PC-9 (cell line): ENCODE measurements around the gene ANKS4B. TPM values are rescaled to one million over a fixed set of nuclear protein-coding genes. Genes with fewer than 3 reads are reported as not detected.

Source experiments
- BruUV-seq: library from RNA; stranded (reverse); fragments of 400-500 nt; replicated peaks from 2 replicates; lab custom pipeline; 2021; lab: Mats Ljungman, UMichigan
- CTCF ChIA-PET: fragments of 300-600 bp; sonication (Branson Sonifier 250); formaldehyde crosslinking; loops from one replicate; lab custom pipeline; 2022; ENCODE audit warnings: antibody characterized with exemption; lab: Charles Lee
- POLR2A ChIA-PET: fragments of 300-600 bp; sonication (Branson Sonifier 250); formaldehyde crosslinking; loops from one replicate; lab custom pipeline; 2022; ENCODE audit warnings: antibody characterized with exemption; ENCODE audit not compliant: unreplicated experiment; lab: Charles Lee
- DNase-seq, 2 experiments: peaks; one replicate each; pipeline versions ENCODE4 v3.0.0 to v3.0.0-alpha.2; 2015 to 2022; ENCODE audit warnings: mixed read lengths in 1 of 2
- H2AFZ ChIP-seq: fragments of 200-600 bp; sonication (generic); 2 replicates; pipeline ENCODE4 v1.8.1; 2017; ENCODE audit warnings: antibody characterized with exemption
- H3F3A ChIP-seq: fragments of 200-600 bp; sonication (generic); 2 replicates; pipeline ENCODE4 v1.8.1; 2017; ENCODE audit warnings: antibody characterized with exemption, mild to moderate bottlenecking, low read depth; ENCODE audit not compliant: insufficient read depth
- H3K27ac ChIP-seq: fragments of 200-600 bp; sonication (generic); 2 replicates; pipeline ENCODE4 v1.6.1; 2016; ENCODE audit warnings: mixed run types
- H3K27me3 ChIP-seq: fragments of 200-600 bp; sonication (generic); 2 replicates; pipeline ENCODE4 v1.6.1; 2016; ENCODE audit warnings: low read depth, mixed run types; ENCODE audit not compliant: insufficient read depth
- H3K36me3 ChIP-seq: fragments of 200-600 bp; sonication (generic); 2 replicates; pipeline ENCODE4 v1.6.1; 2016; ENCODE audit warnings: low read depth, mixed run types
- H3K4me1 ChIP-seq: fragments of 200-600 bp; sonication (generic); replicated peaks from 2 replicates; pipeline ENCODE4 v1.6.1; 2016; ENCODE audit warnings: mixed run types; ENCODE audit not compliant: insufficient read depth
- H3K4me2 ChIP-seq: fragments of 200-600 bp; sonication (generic); 2 replicates; pipeline ENCODE4 v1.6.1; 2017; ENCODE audit warnings: mixed run types
- H3K4me3 ChIP-seq: fragments of 200-600 bp; sonication (generic); 2 replicates; pipeline ENCODE4 v1.6.1; 2016; ENCODE audit warnings: mixed run types
- H3K79me2 ChIP-seq: fragments of 200-600 bp; sonication (generic); 2 replicates; pipeline ENCODE4 v1.6.1; 2017; ENCODE audit warnings: low read depth, mixed run types
- H3K9me2 ChIP-seq: fragments of 200-600 bp; sonication (generic); 2 replicates; pipeline ENCODE4 v1.8.1; 2017; ENCODE audit warnings: mild to moderate bottlenecking; ENCODE audit not compliant: insufficient read depth
- H3K9me3 ChIP-seq: fragments of 200-600 bp; sonication (generic); 2 replicates; pipeline ENCODE4 v1.8.1; 2016; ENCODE audit warnings: low read depth; ENCODE audit not compliant: insufficient read depth
- H4K20me1 ChIP-seq: fragments of 200-600 bp; sonication (generic); 2 replicates; pipeline ENCODE4 v1.8.1; 2017; ENCODE audit not compliant: insufficient read depth
- CTCF ChIP-seq: fragments of 200-600 bp; sonication (generic); conservative IDR thresholded peaks from 2 replicates; pipeline ENCODE4 v1.6.1; 2017; ENCODE audit warnings: mixed run types, antibody characterized with exemption, mild to moderate bottlenecking, moderate library complexity
- EZH2 ChIP-seq: fragments of 200-600 bp; sonication (generic); IDR thresholded peaks from 2 replicates; pipeline ENCODE4 v1.8.0; 2017; ENCODE audit warnings: antibody characterized with exemption, low read depth
- intact Hi-C: fragments of 100-400 bp; cut with micrococcal nuclease; formaldehyde crosslinking; loops from one replicate; pipeline ENCODE4 v1.10.0; 2022; ENCODE audit not compliant: unreplicated experiment
- total RNA-seq: library from RNA; stranded (reverse); gene quantifications from 2 replicates; pipeline ENCODE4 v1.2.3, GENCODE V29; 2021

Gene ANKS4B
- total RNA-seq, 1 experiment from 2014 or later, result not detected

GRCh38 chr16:21302898-21303528, 69.5 kb downstream of the ANKS4B start:
- Histone ChIP-seq H3K9me3 (no peaks in the 10 kb centered on the region), H3K4me1 (peaks cover 22% of the 10 kb centered on the region), H3K27me3 (no peaks in the 10 kb centered on the region), H3F3A (peaks cover 14% of the 10 kb centered on the region; the same call in 1 of the 2 replicates), H2AFZ (no peak overlapping the region), H4K20me1 (no peaks in the 10 kb centered on the region), H3K36me3 (no peaks in the 10 kb centered on the region), H3K27ac (no peak overlapping the region), H3K79me2 (peaks cover 5% of the 10 kb centered on the region; the same call in 1 of the 2 replicates), H3K4me3 (peak overlapping the region; percentile 88; the same call in 1 of the 2 replicates), H3K4me2 (peak overlapping the region; percentile 82), H3K9me2 (no peaks in the 10 kb centered on the region)
- peak in 1 of 2 experiments; percentile 48 for DNase-seq
- ChIA-PET CTCF (interaction anchor here (0.6 kb wide), 1 partner anchor 23 kb away, joined by 7 read pairs; no protein-coding TSS in a partner anchor), POLR2A (no interaction called here)
- intact Hi-C loops, result loop anchor here (5.0 to 10.0 kb wide), 3 partner anchors 262 to 1019 kb away; partner anchors contain the start of genes DCUN1D3 and LYRM1
- TF ChIP-seq CTCF (no peak), EZH2 (no peak)
- no TSS peak for BruUV-seq

Other genes starting within 250 kb of the ANKS4B start
- 0.33 and 0.70 TPM in 2 replicates for gene DNAH3, start 82.9 kb upstream of the ANKS4B start, total RNA-seq
- gene LDAF1, start 75.0 kb upstream of the ANKS4B start, total RNA-seq, result 47.6 and 69.9 TPM in 2 replicates
- not detected in 2 replicates for gene ZP2, start 22.1 kb upstream of the ANKS4B start, total RNA-seq
- not detected in 2 replicates for gene CRYM, start 44.6 kb downstream of the ANKS4B start, total RNA-seq